GM19240 (cell line): ENCODE data around the gene PRDM5.

Source experiments
- DNase-seq: peaks from one replicate; pipeline ENCODE4 v3.0.0; 2011; ENCODE audit warnings: low spot score; ENCODE audit not compliant: insufficient read length

Gene PRDM5

DNA sequence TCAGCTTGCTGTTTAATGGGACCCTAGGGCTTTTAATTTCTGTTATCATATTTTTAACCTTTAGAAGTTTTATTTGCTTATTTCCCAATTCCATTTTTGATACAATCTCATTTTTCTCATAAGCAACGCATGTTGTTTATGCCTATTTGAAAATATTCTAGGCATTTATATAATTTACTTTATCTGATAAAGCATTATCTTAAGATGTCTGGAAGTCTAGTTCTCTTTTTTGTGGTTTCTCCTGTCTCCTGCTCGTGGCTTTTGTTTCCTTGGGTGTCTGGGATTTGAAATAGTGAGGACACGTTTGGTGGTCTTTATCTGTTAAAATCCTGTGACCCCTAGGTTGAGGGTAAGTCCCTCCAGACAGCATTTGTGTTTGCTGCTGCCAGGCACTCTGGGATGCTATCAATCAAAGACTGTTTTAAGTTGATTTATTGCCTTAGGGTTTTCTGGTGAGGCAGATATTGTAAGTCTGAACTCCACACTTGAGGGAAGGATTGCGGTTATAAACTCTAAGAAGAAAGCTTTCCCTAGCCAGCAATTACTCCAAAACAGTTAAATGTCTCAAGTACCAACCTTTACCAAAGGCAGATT, 208.0 kb downstream of the PRDM5 start:
- DNase-seq = no peak

DNA sequence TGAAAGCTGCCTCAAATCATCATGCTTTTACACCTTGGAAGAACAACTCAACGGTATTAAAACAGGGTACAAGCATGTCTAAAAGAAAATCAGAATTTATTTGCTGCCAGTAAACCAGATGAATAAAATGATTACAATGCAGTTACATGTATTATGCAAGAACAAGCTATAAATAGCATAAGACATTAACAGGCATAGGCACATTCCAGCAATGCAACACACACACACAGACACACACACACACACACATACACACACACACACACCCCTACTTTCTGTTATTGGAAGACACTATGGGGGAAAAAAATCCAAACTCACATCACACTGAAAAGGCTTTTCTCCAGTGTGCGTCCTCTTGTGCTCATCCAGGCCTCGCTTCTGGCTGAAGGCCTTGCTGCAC, 212.5 kb downstream of the PRDM5 start:
- no peak for DNase-seq

DNA sequence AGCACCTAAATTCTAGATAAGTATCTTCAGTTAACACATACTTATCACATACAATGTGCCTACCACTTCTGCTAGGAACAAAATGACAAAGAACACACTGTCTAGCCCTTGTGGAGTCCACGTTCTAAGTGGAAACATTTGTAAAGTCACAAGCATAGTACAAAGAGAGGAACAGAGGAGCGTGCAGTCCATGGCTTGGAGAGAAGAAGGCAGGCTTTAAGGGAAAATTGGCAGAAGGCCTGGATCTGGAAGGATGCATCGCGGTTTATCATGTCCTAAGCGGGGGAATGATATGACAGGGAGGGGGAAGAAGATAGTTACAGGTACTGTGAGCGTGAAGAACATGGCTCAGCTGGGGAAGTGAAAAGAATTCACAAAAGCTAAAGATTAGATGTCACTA, 218.0 kb downstream of the PRDM5 start:
- DNase-seq = no peak

DNA sequence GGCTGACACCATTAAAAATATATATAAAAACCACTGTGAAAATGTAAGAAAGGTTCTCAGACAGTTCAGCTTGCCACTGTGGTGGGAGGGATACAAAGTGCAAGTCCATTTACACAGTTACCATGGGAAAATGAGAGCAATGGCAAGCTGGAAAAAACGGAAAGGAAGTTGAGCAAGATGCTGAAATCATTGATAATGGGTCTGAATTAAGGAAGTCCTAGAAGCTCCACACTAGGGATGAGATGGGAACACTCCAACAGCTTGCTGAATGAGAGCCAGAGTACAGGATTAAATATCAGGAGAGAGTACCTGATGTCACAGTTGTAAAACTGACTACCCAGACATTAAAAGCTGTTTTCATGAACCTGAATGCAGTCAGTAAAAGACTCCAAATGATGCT, 218.6 kb downstream of the PRDM5 start:
- no peak for DNase-seq

DNA sequence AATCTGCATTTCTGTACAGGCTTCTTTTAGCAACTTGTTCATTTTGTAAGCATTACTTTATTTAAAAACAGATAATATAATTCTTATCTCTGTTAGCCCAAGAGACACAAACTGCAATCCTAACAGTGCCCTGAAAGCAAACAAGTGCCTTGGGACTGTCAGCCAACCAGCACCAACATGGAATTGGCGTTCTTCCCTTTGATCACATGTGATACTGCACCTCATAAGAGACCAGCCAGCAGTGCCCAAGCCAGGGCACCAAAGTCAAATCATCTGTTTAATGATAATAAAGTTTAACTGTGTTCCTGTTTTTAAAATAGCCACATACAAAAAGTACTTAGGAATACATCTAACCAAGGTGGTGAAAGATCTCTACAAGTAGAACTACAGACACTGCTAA, 223.2 kb downstream of the PRDM5 start:
- no peak for DNase-seq

DNA sequence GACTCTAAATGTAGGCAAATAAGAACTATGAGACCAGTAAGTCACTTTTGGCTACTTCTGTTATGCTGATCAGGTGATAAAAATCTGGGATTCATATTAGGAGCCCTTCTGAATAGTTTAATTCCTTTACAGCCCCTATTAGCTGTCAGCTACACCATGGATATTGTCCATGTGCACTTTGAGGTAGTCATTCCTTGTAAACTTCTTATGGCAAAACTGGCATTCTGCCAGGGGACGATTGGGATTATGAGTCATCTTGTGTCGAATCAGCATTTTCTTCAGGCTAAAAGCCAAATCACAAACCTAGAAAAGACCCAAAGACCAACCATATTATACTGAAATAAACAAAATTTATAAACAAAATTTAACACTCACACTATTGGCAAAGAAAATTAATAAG, 227.6 kb downstream of the PRDM5 start:
- no peak for DNase-seq

DNA sequence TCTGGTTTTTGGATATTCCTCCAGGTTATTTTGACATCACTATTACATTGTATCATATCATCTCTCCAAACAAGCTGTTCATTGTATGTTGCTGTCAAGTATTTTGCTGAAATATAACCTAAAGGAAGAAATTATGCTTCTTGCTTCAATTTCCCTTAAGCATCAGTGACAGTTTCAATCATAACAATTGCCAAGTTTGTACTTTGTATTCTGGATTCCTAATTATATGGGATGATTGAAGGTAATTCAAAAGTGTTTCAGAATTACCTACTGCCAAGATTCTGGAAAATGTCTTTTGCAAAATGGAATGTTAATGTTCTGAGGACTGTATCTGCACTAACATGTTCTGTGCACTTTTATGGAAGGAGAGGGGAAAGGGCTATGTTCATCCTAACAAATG, 228.7 kb downstream of the PRDM5 start:
- DNase-seq = no peak

DNA sequence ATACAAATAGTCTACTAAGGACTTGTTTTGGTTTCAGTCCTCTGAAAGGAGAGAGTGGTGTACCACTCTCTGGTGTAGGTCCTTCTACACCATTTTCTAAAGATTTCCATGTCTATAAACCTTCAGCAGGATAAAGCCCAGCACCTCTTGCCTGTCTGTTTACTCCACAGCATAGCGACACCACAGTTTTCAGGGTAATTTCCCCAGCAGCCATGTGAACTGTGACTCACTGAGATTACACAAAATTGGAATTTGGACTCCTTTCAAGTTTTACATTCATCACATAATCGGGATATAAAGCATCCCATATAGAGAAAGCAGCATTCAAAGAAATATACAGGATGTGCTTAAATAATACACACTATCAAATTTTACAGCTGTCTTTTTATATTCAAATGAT, 229.6 kb downstream of the PRDM5 start:
- no peak for DNase-seq

DNA sequence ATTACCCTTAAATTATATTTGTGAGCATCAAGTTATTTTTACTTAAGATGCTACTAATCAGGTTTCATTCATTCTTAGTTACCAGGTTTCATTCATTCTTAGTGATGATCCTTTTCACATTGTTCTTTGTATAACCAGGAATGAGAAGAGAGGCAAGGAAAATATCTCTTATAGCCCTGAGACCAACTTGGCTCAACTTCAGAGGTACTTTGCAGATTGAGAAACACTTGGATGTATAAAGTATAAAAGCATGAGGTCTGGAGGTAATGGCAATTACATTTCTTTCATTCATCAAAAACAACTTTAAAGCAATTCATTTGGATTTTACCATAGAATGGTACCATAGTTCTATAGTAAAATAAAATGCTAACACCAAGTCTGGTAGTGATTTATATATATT, 231.0 kb downstream of the PRDM5 start:
- DNase-seq = no peak

DNA sequence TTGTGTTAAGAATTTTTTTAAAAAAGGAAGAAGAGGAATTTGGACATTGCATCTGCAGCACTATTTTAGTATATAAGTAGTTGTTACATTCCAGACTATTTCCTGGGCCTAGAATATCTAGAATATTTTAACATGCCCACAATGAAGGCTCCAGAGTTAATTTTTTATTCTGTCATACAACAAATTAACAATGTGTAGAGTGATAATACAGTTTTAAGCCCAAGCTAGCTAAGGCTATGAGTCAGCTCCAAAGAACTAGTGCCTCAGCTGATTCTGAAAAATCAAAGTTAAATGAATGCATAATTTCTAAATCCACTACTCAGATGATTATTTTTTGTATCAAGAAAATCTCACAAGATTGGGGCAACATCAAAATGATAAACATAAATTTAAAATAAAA, 231.4 kb downstream of the PRDM5 start:
- no peak for DNase-seq

DNA sequence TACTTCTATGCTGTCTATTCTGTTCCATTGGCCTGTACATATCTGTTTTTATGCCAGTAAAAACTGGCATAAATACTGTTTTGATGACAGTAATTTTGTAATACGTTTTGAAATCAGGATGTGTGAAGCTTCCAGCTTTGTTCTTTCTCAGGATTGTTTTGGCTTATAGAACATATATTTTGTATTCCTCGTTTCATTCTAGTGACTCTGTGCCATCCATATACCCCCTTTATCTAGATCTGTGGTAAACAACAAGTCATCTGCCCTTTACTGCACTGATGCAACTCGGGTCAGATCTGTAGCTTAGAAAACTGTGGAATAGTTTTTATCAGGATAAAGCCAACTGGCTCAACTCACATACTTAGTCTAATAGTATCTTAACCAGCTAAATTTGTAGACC, 233.7 kb downstream of the PRDM5 start:
- DNase-seq = no peak

DNA sequence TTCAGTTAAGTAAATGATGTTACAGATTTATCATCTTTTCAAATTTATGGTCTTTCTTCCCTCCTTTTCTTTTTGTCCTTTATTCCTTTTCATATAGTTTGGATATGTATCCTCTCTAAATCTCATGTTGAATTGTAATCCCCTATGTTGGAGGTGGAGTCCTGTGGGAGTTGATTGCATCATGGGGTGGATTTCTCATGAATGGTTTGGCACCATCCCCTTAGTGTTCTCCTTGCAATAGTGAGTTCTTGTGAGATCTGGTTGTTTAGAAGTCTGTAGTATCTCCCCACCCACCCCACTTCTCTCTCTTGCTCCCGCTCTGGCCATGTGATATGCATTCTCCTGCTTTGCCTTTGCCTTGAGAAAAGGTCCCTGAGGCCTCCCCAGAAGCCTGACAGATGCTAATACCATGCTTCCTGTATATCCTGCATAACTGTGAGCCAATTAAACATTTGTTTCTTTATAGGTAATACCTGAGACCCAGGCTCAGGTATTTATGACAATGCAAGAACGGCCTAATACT, 236.7 kb downstream of the PRDM5 start:
- DNase-seq = no peak

DNA sequence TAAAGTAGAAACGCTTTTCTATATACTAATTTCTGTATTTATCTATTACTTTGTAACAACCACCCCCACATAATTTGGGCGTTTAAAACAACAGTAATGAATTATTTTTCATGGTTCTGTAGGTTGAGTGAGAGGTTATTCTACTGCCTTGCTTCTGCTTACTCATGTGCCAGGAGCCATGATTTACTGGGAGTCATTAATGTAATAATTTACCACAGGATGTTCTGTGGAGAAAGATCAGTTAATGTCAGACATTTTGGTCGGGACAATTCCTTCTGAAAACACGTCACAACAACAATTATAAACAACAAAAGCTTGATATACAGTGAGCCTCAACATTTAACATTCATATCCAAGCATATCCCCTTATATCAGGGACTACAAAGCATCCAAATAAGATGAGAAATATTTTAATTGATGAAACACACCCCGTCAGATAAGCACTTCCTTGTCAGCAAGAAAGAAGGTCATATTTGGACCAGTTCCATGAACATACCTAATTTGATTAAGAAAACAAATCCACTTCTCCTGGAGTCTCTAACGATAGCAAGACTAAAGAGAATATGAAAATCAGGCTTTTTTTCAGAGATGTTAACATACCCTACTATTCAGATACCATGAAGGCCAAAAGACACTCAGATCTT, 238.5 kb downstream of the PRDM5 start:
- no peak for DNase-seq

DNA sequence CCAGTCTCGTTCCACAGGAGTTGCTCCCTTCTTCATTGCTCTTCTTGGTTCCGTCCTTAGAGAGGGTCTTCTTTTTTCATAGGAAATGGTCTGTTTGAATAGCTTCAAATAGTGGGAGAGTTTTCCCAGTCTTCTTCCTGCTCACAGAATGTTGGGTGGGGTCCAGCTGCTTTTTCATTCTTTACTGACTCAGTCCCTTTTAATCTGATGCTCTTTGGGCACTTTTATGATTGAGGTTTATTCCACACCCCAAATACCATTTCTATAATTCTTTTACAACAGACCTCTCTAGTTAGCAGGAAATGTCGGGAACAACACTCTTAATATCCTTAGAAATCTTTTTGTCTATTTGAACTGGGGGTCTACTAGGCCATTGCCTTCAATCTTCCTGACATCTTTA, 239.5 kb downstream of the PRDM5 start:
- no peak for DNase-seq

DNA sequence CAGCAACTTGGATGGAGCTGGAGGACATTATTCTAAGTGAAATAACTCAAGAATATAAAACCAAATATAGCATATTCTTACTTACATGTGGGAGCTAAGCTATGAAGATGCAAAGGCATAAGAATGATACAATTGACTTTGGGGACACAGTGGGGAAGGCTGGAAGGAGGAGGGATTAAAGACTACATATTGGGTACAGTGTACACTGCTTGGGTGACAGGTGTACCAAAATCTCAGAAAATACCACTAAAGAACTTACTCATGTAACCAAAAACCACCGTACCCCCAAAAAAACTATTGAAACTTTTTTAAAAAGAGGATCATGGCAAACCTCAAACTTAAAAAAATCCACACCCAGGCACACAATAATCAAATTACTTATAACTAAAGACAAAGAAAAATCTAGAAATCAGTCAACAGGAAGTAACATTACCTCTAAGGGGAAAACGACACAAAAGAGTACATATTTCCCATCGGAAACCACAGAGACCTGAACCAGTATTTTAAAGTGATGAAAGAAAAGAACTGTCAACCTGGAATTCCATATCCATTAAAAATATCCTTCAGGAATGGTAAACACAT, 241.8 kb downstream of the PRDM5 start:
- DNase-seq = no peak

DNA sequence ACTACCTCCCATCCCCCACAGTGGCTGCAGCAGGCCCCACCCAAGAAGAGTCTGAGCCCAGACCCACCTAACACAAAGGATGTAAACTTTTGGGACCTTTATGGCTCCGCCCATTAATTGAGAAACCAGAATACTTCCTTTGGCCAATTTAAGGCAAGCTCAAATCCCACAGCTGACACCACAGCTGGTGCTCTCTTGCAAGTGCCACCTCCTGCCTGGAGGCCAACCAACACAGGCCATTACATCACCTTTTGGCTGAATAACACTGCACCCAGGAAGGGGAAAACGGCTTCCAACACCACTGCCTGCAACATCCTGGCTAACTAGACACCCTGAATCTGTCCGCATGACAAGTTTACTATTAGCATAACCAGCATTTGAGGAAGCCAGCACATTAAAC, 248.8 kb downstream of the PRDM5 start:
- no peak for DNase-seq

DNA sequence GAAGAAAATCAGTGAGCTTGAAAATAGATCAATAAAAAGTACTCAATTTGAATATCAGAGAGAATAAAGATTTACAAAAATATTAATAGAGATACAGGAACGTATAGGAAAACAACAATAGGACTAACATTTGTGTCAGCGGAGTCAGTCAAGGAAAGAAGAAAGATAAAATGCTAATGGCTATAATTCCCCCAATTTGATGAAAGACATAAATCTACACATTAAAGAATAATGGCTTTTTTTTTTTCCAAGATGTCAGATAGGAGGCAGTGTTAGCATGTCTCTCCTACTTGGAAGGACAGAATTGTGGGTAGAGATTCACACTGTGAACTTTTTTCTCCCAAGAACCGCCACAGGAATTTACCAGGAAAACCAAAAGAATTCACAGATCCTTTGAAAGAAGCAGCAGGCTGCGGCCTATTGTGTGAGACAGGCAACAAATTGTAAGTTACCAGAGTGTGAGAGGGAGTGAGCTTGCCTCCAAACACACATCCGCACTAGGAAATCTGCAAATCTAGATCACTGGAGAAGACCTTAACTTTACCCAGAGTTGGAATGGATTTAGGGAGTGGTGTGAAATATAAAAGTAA, 249.9 kb downstream of the PRDM5 start:
- no peak for DNase-seq

DNA sequence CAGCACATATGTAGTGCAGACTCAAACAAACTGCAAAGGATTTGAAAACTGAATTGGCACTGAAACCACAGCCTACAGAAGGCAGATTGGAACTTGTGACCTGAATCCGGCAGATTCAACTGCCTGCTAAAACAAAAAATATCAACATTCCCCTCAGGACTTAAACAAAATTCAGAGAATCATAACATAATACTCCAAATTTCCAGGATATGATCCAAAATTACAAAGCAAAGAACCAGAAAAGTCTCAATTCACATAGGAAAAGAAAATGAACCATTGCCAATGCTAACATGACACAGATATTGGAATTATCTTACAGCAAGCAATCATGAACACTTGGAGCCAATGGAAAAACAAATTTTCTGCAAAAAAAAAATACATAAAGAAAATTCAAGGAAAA, 250.4 kb downstream of the PRDM5 start:
- DNase-seq = no peak

DNA sequence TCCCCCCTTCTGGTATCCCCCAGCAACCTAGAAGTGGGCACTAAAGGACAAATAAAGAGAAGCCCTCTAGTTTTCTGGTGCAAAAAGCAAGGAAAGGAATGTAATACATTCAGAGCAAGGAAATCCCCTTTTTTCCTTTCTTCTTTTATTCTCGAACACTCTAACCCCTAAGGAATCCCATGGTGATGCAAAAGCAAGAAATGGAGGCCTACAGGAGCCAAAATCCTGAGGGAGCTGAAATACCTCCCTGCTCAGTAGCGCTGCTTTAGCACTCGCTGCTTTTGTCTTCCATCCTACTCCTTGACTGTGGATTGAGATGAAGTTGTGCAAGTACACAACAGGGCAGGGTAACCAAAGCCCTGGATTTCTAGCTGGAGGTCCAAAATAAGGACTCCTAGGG, 251.0 kb downstream of the PRDM5 start:
- DNase-seq = no peak

DNA sequence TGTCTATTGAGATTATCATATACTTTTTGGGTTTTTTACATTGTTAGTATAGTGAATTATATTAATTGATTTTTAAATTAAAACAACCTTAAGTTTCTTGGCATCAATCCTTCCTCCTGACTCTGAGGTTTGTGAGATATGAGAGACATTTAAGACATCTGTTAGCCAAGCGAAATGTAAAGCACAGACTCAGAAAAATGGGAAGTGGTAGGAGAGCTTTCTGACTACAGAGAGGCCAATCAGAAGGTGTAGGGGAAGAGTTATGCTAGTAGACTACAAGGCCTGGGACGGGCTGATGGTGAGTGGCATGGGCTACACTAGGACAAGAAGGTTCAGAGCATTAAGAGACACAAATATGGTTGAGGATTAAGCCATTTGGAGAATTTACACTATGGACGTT, 255.4 kb downstream of the PRDM5 start:
- no peak for DNase-seq

DNA sequence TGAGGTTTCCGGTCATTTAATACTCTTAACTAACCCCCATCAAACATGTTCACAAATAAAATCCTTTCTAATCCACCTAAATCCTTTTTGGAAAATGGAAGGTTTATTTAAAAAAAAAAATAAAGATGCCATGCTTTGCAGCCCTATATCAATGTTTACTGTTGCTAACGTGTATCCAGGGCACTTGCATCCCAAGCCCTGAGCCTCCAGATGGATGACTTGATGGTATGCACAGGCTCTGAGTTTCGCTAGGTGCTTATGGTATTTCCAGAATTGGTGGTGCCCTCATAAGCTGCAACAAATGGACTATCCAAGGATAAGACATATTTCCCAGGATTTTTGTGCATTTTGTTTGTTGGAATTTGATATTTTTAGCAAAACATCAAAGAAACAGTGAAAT, 257.7 kb downstream of the PRDM5 start:
- DNase-seq = no peak

DNA sequence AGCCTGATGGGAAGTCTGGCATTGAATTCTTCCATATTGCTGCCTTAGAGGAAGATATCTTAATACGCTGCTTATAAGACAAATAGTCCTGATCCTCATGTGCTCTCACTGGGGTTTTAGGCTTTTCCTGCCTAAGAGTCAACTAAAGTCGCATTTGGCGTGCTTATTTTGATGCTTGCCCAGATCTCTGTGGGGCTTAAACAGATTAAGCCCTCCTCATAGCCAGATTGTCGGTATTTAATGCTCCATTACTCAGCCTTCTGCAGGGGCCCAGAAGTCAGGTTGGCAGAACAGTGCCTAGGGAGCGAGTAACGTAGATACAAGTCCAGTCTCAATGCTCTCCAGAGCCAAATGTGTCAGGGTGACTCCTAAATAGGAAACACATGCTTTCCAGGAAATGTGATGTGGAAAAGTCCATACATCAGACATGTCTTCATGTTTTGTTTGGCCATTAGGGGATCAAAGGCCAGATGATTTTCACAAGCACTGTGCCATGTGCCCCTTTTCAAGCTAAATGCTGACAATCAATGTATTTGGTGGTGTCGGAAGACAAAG, 262.8 kb downstream of the PRDM5 start:
- no peak for DNase-seq
